ENCODE measurements around the gene NF1.

DNA sequence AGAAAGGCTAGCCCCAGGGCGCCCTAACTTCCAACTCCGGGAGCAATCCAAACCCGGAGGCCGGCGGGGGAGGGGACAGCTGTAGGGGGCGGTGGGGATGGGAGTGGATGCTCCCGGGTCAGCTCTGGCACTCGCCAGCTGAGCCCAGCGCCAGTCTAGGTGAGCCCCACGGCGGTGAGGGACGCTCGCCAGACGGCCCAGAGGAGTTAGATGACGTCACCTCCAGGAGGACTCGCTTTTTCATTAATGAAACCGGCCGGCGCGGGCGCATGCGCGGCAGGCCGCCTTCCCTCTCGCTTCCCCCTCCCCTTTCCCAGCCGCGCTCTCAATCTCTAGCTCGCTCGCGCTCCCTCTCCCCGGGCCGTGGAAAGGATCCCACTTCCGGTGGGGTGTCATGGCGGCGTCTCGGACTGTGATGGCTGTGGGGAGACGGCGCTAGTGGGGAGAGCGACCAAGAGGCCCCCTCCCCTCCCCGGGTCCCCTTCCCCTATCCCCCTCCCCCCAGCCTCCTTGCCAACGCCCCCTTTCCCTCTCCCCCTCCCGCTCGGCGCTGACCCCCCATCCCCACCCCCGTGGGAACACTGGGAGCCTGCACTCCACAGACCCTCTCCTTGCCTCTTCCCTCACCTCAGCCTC is at the start of gene NF1:
- TF ChIP-seq, protein P1, sequence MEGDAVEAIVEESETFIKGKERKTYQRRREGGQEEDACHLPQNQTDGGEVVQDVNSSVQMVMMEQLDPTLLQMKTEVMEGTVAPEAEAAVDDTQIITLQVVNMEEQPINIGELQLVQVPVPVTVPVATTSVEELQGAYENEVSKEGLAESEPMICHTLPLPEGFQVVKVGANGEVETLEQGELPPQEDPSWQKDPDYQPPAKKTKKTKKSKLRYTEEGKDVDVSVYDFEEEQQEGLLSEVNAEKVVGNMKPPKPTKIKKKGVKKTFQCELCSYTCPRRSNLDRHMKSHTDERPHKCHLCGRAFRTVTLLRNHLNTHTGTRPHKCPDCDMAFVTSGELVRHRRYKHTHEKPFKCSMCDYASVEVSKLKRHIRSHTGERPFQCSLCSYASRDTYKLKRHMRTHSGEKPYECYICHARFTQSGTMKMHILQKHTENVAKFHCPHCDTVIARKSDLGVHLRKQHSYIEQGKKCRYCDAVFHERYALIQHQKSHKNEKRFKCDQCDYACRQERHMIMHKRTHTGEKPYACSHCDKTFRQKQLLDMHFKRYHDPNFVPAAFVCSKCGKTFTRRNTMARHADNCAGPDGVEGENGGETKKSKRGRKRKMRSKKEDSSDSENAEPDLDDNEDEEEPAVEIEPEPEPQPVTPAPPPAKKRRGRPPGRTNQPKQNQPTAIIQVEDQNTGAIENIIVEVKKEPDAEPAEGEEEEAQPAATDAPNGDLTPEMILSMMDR (IDR thresholded peaks at IDR 0.05; ENCODE audit: low read length): no peak
- TF ChIP-seq EZH2 (IDR thresholded peaks at IDR 0.05; ENCODE audit: borderline replicate concordance, low read length): no peak
